CD14-positive monocyte (primary cell): ENCODE data around the gene GMPPA. TPM values are rescaled to one million over a fixed set of nuclear protein-coding genes. Genes with fewer than 3 reads are reported as not detected.

Experiments used
- DNase-seq, 3 donors: peaks; one replicate each; pipeline ENCODE4 v3.0.0-alpha.2; 2011 to 2022
- H2AFZ ChIP-seq: 2 replicates; pipeline ENCODE4 v1.6.0; 2012; ENCODE audit warnings: mild to moderate bottlenecking, low read depth, low read length, inconsistent platforms; ENCODE audit not compliant: insufficient read depth, poor library complexity, severe bottlenecking
- H3K27ac ChIP-seq, 2 donors: 1 replicate in 1 of 2; 2 replicates in 1 of 2; pipeline ENCODE4 v1.5.1; 2012 to 2013; ENCODE audit warnings: low read length in 2 of 2, control low read depth in 1 of 2, inconsistent platforms in 1 of 2, low read depth in 1 of 2, mild to moderate bottlenecking in 1 of 2
- H3K27me3 ChIP-seq, 2 donors: one replicate each; pipeline versions ENCODE4 v1.6.0 to v1.6.1; 2011 to 2013; ENCODE audit warnings: low read length in 2 of 2; ENCODE audit not compliant: control insufficient read depth in 2 of 2, insufficient read depth in 2 of 2
- H3K36me3 ChIP-seq, 2 donors: replicated peaks in 1 of 2; 1 replicate in 1 of 2; 2 replicates in 1 of 2; pipeline versions ENCODE4 v1.5.1 to v1.6.1; 2012 to 2013; ENCODE audit warnings: low read length in 2 of 2, control low read depth in 1 of 2, inconsistent platforms in 1 of 2, mild to moderate bottlenecking in 1 of 2; ENCODE audit not compliant: insufficient read depth in 2 of 2, control insufficient read depth in 1 of 2
- H3K4me1 ChIP-seq, 2 donors: 1 replicate in 1 of 2; 2 replicates in 1 of 2; pipeline versions ENCODE4 v1.5.1 to v1.6.1; 2012 to 2013; ENCODE audit warnings: low read length in 2 of 2, control low read depth in 1 of 2, inconsistent platforms in 1 of 2, mild to moderate bottlenecking in 1 of 2, moderate library complexity in 1 of 2; ENCODE audit not compliant: insufficient read depth in 2 of 2, control insufficient read depth in 1 of 2
- H3K4me2 ChIP-seq: replicated peaks from 2 replicates; pipeline ENCODE3; 2012; ENCODE audit warnings: low read length, moderate library complexity, mild to moderate bottlenecking; ENCODE audit not compliant: poor library complexity, severe bottlenecking; ENCODE audit errors: extremely low read depth
- H3K4me3 ChIP-seq, 3 experiments: fragments of 200-600 bp in 1 of 3; sonication (generic) in 1 of 3; replicated peaks in 1 of 3; 1 replicate in 2 of 3; 2 replicates in 1 of 3; pipeline ENCODE4 v1.5.1; 2011 to 2013; ENCODE audit warnings: low read length in 3 of 3, mild to moderate bottlenecking in 3 of 3, control low read depth in 2 of 3, low read depth in 2 of 3, inconsistent platforms in 1 of 3, moderate library complexity in 1 of 3
- H3K79me2 ChIP-seq: 2 replicates; pipeline ENCODE4 v1.6.0; 2012; ENCODE audit warnings: mild to moderate bottlenecking, control low read depth, inconsistent platforms, low read length, moderate library complexity; ENCODE audit not compliant: insufficient read depth
- H3K9ac ChIP-seq: 2 replicates; pipeline ENCODE4 v1.6.0; 2017; ENCODE audit warnings: low read length, mild to moderate bottlenecking; ENCODE audit not compliant: insufficient read depth, poor library complexity, severe bottlenecking
- H3K9me3 ChIP-seq, 2 donors: replicated peaks in 1 of 2; 1 replicate in 1 of 2; 2 replicates in 1 of 2; pipeline versions ENCODE4 v1.5.1 to v1.6.1; 2012 to 2013; ENCODE audit warnings: low read length in 2 of 2, control low read depth in 1 of 2; ENCODE audit not compliant: control insufficient read depth in 1 of 2, insufficient read depth in 1 of 2
- H4K20me1 ChIP-seq: 2 replicates; pipeline ENCODE4 v1.6.0; 2012; ENCODE audit warnings: mild to moderate bottlenecking, low read length, control low read depth, moderate library complexity; ENCODE audit not compliant: insufficient read depth
- H3K27ac Mint-ChIP-seq, 7 donors: one replicate each; pipeline ENCODE4 v1.8.0; 2020; ENCODE audit warnings: mild to moderate bottlenecking in 7 of 7, mixed read lengths in 7 of 7, moderate library complexity in 6 of 7, inconsistent platforms in 2 of 7
- H3K27me3 Mint-ChIP-seq, 3 donors: one replicate each; pipeline ENCODE4 v1.8.0; 2021 to 2022; ENCODE audit warnings: low read depth in 3 of 3, mild to moderate bottlenecking in 3 of 3, mixed read lengths in 3 of 3, moderate library complexity in 3 of 3, inconsistent platforms in 1 of 3
- H3K36me3 Mint-ChIP-seq, 2 donors: one replicate each; pipeline ENCODE4 v1.8.0; 2020; ENCODE audit warnings: mixed read lengths in 2 of 2, inconsistent platforms in 1 of 2, mild to moderate bottlenecking in 1 of 2
- H3K4me1 Mint-ChIP-seq: one replicate; pipeline ENCODE4 v1.8.0; 2020; ENCODE audit warnings: mild to moderate bottlenecking, mixed read lengths
- H3K4me3 Mint-ChIP-seq, 2 donors: one replicate each; pipeline ENCODE4 v1.8.0; 2020; ENCODE audit warnings: mild to moderate bottlenecking in 2 of 2, mixed read lengths in 2 of 2, moderate library complexity in 1 of 2
- H3K9me3 Mint-ChIP-seq, 7 donors: one replicate each; pipeline ENCODE4 v1.8.0; 2020 to 2022; ENCODE audit warnings: mixed read lengths in 7 of 7, mild to moderate bottlenecking in 6 of 7, moderate library complexity in 6 of 7, inconsistent platforms in 2 of 7
- CTCF ChIP-seq: fragments of 200-600 bp; IDR thresholded peaks from one replicate; pipeline ENCODE4 v1.8.0; 2022; ENCODE audit warnings: antibody characterized with exemption, mild to moderate bottlenecking
- WGBS: methylation state at CpG from one replicate; pipeline ENCODE4 v1.1.5; 2013; ENCODE audit warnings: missing lambda C conversion rate; ENCODE audit not compliant: insufficient coverage; 5-methylcytosine and 5-hydroxymethylcytosine counted together
- intact Hi-C, 2 donors: fragments of 100-400 bp; cut with micrococcal nuclease; formaldehyde crosslinking; loops; one replicate each; pipeline versions ENCODE4 v1.15.0 to v1.15.1; 2023
- polyA plus RNA-seq, 3 donors: library from polyadenylated mRNA; depleted of rRNA in 1 of 3; unstranded in 2 of 3; stranded (reverse) in 1 of 3; fragments of 300-500 nt in 2 of 3; fragments of >200 nt in 1 of 3; fragmentation: Illumina TruSeq in 2 of 3; gene quantifications; 1 replicate in 2 of 3; 2 replicates in 1 of 3; pipeline ENCODE4 v1.2.3, GENCODE V29; 2012 to 2021

GMPPA gene
- polyA plus RNA-seq, 3 donors = 35.5 to 71.2 (median 35.9) TPM

DNA sequence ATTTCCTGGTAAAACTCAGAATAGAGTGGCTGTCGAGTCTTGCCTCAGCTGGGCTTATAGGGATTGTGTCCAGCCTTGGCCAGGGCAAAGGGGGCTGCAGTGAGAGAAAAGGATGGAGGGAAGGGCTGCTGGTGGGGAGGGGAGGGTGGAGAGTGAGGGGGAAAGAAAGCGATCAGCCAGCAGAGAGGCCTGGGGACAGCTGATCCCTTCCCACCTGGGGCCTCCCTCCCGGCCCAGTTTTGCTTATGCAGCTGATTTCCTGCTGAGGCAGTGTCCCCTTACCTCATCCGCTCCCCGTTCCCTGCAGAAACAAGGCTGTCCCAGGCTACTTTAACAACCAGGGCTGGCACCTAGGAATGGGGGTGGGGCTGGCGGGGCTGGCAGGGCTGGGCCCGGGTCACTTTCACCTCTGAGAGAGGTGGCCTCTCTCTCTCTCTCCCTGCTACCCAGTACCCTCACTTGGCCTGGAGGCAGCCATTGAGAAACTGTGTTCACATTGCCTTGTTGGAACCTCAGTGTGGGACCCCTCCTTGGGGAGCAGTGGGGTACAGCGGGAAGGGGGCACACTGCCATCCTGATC lies 12.2 kb upstream of the GMPPA start:
- Histone ChIP-seq H3K9me3 (peaks cover 0 to 10% of the 10 kb centered on the region in 2 donors), H3K9ac (no peak overlapping the region), H3K4me2 (no peak overlapping the region), H4K20me1 (no peaks in the 10 kb centered on the region), H3K36me3 (no peaks in the 10 kb centered on the region), H3K79me2 (no peaks in the 10 kb centered on the region), H3K4me3 (no peak overlapping the region), H2AFZ (no peak overlapping the region), H3K4me1 (no peaks in the 10 kb centered on the region), H3K27me3 (peaks cover 21 to 50% of the 10 kb centered on the region in 2 donors), H3K27ac (no peak overlapping the region)
- TF ChIP-seq CTCF = no peak
- Mint-ChIP-seq H3K9me3 (peaks cover 0 to 9% (median 2%) of the 10 kb centered on the region in 7 donors), H3K4me3 (no peak overlapping the region), H3K27me3 (peaks cover 45 to 77% (median 55%) of the 10 kb centered on the region in 3 donors), H3K4me1 (peaks cover 2% of the 10 kb centered on the region), H3K27ac (no peak overlapping the region), H3K36me3 (no peaks in the 10 kb centered on the region)
- no peak for DNase-seq
- intact Hi-C loops = no loop called here
- 61% methylated on average over 4 of the region's 8 CpGs for WGBS

- Histone ChIP-seq H3K36me3 (no peaks in the 10 kb centered on the region), H3K9me3 (peaks cover 0 to 10% of the 10 kb centered on the region in 2 donors), H3K4me3 (no peak overlapping the region), H3K27ac (no peak overlapping the region), H3K9ac (no peak overlapping the region), H2AFZ (no peak overlapping the region), H3K27me3 (peaks cover 18 to 42% of the 10 kb centered on the region in 2 donors), H3K4me2 (no peak overlapping the region), H4K20me1 (no peaks in the 10 kb centered on the region), H3K79me2 (no peaks in the 10 kb centered on the region), H3K4me1 (no peaks in the 10 kb centered on the region)
- 91% methylated on average over 12 of the region's 17 CpGs for WGBS
- Mint-ChIP-seq H3K27ac (no peak overlapping the region), H3K36me3 (no peaks in the 10 kb centered on the region), H3K4me1 (peaks cover 2% of the 10 kb centered on the region), H3K9me3 (peaks cover 0 to 9% (median 0%) of the 10 kb centered on the region in 7 donors), H3K4me3 (no peak overlapping the region), H3K27me3 (peaks cover 40 to 75% (median 51%) of the 10 kb centered on the region in 3 donors)
- no peak for DNase-seq
- TF ChIP-seq CTCF = no peak
- intact Hi-C loops = no loop called here
These were observed 10.4 kb upstream of the GMPPA start for GRCh38 chr2:219488149-219488843.
